NCI-H526 treated with DMSO at 0.1 percent for 48 hours (cell line): Measurements from ENCODE around the gene FXYD5.
"Not testable (repeated sequence)": the region's sequence is repeated elsewhere in the genome, so short reads cannot be mapped to it uniquely, and the experiment has no call there.

Source experiments
- DNase-seq: peaks from one replicate; lab custom pipeline; 2025; lab: John Stamatoyannopoulos, UW

FXYD5 gene

GRCh38 chr19:35120492-35120891 lies 34.0 kb upstream of the FXYD5 start:
- DNase-seq, result no peak

- DNase-seq, result no peak
Observed at GRCh38 chr19:35120898-35121297, 33.6 kb upstream of the FXYD5 start.

- DNase-seq, result no peak
Observed at GRCh38 chr19:35122687-35123551, 31.6 kb upstream of the FXYD5 start.

GRCh38 chr19:35123573-35123972 lies 31.0 kb upstream of the FXYD5 start:
- DNase-seq, result no peak

- DNase-seq, result peak; percentile 72
Observed at GRCh38 chr19:35124098-35125060, 30.2 kb upstream of the FXYD5 start.

GRCh38 chr19:35125270-35125717 lies 29.2 kb upstream of the FXYD5 start:
- DNase-seq, result no peak

- no peak for DNase-seq
Observed at GRCh38 chr19:35125749-35126623, 28.5 kb upstream of the FXYD5 start.

- no peak for DNase-seq
Observed at GRCh38 chr19:35126624-35126959, 27.9 kb upstream of the FXYD5 start.

- no peak for DNase-seq
Observed at GRCh38 chr19:35127871-35128270, 26.7 kb upstream of the FXYD5 start.

- no peak for DNase-seq
Observed at GRCh38 chr19:35128398-35129057, 26.0 kb upstream of the FXYD5 start.

- not testable (repeated sequence) for DNase-seq
Observed at GRCh38 chr19:35129724-35130274, 24.7 kb upstream of the FXYD5 start.

- DNase-seq, result no peak
Observed at GRCh38 chr19:35130761-35131720, 23.5 kb upstream of the FXYD5 start.

- no peak for DNase-seq
Observed at GRCh38 chr19:35132254-35132653, 22.3 kb upstream of the FXYD5 start.

GRCh38 chr19:35133826-35134225 lies 20.7 kb upstream of the FXYD5 start:
- no peak for DNase-seq

- DNase-seq, result no peak
Observed at GRCh38 chr19:35134601-35135242, 19.8 kb upstream of the FXYD5 start, which contains the start of gene LGI4. Gene LGI4 (minus strand): TSS chr19:35135059. CDS start chr19:35134680, 379 bp downstream.

- peak; percentile 40 for DNase-seq
Observed at GRCh38 chr19:35135389-35135909, 19.1 kb upstream of the FXYD5 start.

- no peak for DNase-seq
Observed at GRCh38 chr19:35136231-35136630, 18.3 kb upstream of the FXYD5 start.

GRCh38 chr19:35136977-35137702 lies 17.4 kb upstream of the FXYD5 start:
- no peak for DNase-seq
